HG03565 (cell line): ENCODE results near the gene HOXA4.

ENCODE experiments used
- ATAC-seq: cut with Tn5 transposase; IDR thresholded peaks from one replicate; pipeline ENCODE4 v1.9.1; 2021; ENCODE audit warnings: mild to moderate bottlenecking, moderate library complexity; ENCODE audit not compliant: unreplicated experiment

The HOXA4 gene

GRCh38 chr7:27169658-27170425 is 39.3 kb upstream of the HOXA4 start:
- ATAC-seq, result no peak

GRCh38 chr7:27168265-27168947 is 37.8 kb upstream of the HOXA4 start:
- ATAC-seq, result no peak

- no peak for ATAC-seq
Observed at GRCh38 chr7:27167916-27168264, 37.3 kb upstream of the HOXA4 start.

GRCh38 chr7:27166531-27167505 is 36.3 kb upstream of the HOXA4 start:
- no peak for ATAC-seq

GRCh38 chr7:27165996-27166530 is 35.5 kb upstream of the HOXA4 start:
- no peak for ATAC-seq

- ATAC-seq, result no peak
Observed at GRCh38 chr7:27165089-27165995, 34.8 kb upstream of the HOXA4 start, which contains the start of gene HOXA9. HOXA9 (minus strand) TSS chr7:27165537; CDS start chr7:27165457, 80 bp downstream.

GRCh38 chr7:27164367-27165088 is 34.0 kb upstream of the HOXA4 start:
- no peak for ATAC-seq

- ATAC-seq, result no peak
Observed at GRCh38 chr7:27164045-27164366, 33.4 kb upstream of the HOXA4 start.

GRCh38 chr7:27163288-27164044 is 32.9 kb upstream of the HOXA4 start:
- ATAC-seq, result no peak

- no peak for ATAC-seq
Observed at GRCh38 chr7:27162561-27163287, 32.2 kb upstream of the HOXA4 start.

- no peak for ATAC-seq
Observed at GRCh38 chr7:27161721-27162560, 31.4 kb upstream of the HOXA4 start.

GRCh38 chr7:27161214-27161720 is 30.7 kb upstream of the HOXA4 start:
- no peak for ATAC-seq

- ATAC-seq, result peak; percentile 53
Observed at GRCh38 chr7:27160546-27161213, 30.1 kb upstream of the HOXA4 start.

- no peak for ATAC-seq
Observed at GRCh38 chr7:27160145-27160545, 29.6 kb upstream of the HOXA4 start.

GRCh38 chr7:27159266-27160144 is 28.9 kb upstream of the HOXA4 start:
- ATAC-seq, result no peak
